Gastrocnemius medialis (tissue), 4 donors: ENCODE results near the gene WDR31.

Experiments used
- CTCF ChIP-seq, 5 experiments: fragments of 450-650 bp in 3 of 5; fragments of 200-600 bp in 2 of 5; sonication (generic) in 2 of 5; IDR thresholded peaks in 4 of 5; conservative IDR thresholded peaks in 1 of 5; 1 replicate in 4 of 5; 2 replicates in 1 of 5; pipeline ENCODE4 v1.5.1; 2016 to 2019; ENCODE audit warnings: antibody characterized with exemption in 5 of 5, mild to moderate bottlenecking in 3 of 5, moderate library complexity in 3 of 5
- POLR2A ChIP-seq, 2 donors: fragments of 450-650 bp; IDR thresholded peaks; one replicate each; pipeline ENCODE4 v1.6.1; 2017; ENCODE audit warnings: antibody characterized with exemption in 2 of 2, mild to moderate bottlenecking in 2 of 2, moderate library complexity in 2 of 2

- TF ChIP-seq CTCF (IDR thresholded peaks at IDR 0.05 in 4 of 5, conservative IDR thresholded peaks at IDR 0.05 in 1 of 5), result no peak
- no peak for TF ChIP-seq POLR2A (IDR thresholded peaks at IDR 0.05)
These were observed 24.8 kb downstream of the WDR31 start for GRCh38 chr9:113315231-113315630.
